ENCODE data around the gene PRPF6. TPM values are rescaled to one million over a fixed set of nuclear protein-coding genes. Genes with fewer than 3 reads are reported as not detected.

The PRPF6 gene
- total and polyA plus RNA-seq, 9 donors = 46.5 to 84.9 (median 69.7) TPM

DNA sequence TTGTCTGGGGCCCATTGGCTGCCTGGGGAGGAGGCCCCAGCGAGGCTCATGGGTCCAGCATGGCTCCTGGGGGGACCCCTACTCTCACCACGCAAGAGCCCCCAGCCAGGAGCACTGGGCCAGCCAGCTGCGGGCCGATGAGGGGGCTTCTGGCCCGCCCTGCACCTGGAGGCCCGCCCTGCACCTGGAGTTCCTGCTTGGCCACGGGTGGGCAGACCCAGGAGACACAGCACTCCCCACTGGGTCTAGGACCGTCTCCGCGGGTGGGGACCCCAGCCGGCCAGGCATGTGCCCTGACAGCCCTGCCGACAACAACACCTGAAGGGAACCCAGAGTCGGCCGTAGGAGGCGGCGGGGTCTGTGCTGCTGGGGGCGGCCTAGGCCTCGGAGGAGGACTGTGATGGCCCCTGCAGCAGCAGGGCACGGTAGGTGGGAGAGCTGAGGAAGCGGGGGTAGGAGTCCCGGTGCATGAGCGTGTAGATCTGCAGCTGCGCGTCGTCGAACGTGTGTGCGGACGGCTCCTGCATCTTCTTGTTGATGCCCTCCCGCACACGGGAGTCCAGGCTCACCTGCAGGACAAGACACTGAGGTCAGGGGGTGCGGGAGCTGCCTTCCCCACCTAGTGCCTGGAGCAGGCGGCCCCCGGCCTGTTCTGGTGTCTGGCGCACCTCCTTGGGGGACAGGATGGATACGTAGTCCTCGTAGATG is 92.7 kb downstream of the PRPF6 start:
- intact Hi-C loops (cut with DNase I) = no loop called here
- WGBS, 3 donors = 82 to 85% (median 83%) methylated on average over 33 to 37 of the region's 37 CpGs
- H3K36me3 ChIP-seq = no peaks in the 10 kb centered on the region

DNA sequence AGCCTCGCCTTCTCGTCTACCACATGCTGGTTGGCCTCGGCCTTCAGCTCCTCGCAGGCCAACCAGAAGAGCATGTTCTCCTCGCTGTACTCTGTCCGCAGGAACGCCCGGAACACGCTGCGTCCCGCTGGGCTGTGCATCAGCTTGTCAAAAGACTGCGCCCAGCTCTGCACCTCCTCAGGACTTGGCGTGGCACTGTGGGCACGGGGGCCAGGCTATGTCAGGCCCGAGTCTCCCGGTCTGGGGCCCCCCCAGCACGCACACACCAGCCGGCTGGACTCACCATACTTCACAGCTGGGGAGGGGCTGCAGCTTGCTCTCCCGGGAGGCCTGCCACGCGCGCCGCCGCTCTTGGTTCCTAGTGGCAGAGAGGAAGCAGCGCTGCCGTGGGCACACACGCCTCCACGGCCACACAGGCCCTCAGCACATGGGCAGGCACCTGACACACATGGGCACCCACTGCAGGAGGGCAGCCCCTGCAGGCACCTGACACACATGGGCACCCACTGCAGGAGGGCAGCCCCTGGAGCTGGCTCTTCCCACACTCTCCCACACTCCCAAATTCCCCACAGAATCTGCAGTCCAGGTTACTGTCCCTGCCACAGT is 93.4 kb downstream of the PRPF6 start:
- no peaks in the 10 kb centered on the region for H3K36me3 ChIP-seq

More for the DNA sequence above, 92.7 kb downstream of the PRPF6 start:
- Histone ChIP-seq H3K27ac (no peak overlapping the region), H3K4me3 (no peak overlapping the region), H3K27me3 (no peaks in the 10 kb centered on the region), H3K4me1 (ENCODE audit: insufficient read depth) (no peaks in the 10 kb centered on the region), H3K9me3 (no peaks in the 10 kb centered on the region)
- DNase-seq = no peak
- TF ChIP-seq, protein P1, sequence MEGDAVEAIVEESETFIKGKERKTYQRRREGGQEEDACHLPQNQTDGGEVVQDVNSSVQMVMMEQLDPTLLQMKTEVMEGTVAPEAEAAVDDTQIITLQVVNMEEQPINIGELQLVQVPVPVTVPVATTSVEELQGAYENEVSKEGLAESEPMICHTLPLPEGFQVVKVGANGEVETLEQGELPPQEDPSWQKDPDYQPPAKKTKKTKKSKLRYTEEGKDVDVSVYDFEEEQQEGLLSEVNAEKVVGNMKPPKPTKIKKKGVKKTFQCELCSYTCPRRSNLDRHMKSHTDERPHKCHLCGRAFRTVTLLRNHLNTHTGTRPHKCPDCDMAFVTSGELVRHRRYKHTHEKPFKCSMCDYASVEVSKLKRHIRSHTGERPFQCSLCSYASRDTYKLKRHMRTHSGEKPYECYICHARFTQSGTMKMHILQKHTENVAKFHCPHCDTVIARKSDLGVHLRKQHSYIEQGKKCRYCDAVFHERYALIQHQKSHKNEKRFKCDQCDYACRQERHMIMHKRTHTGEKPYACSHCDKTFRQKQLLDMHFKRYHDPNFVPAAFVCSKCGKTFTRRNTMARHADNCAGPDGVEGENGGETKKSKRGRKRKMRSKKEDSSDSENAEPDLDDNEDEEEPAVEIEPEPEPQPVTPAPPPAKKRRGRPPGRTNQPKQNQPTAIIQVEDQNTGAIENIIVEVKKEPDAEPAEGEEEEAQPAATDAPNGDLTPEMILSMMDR (IDR thresholded peaks at IDR 0.05) = no peak
- TF ChIP-seq POLR2A (IDR thresholded peaks at IDR 0.05) (no peak), EP300 (IDR thresholded peaks at IDR 0.05) (no peak)

DNA sequence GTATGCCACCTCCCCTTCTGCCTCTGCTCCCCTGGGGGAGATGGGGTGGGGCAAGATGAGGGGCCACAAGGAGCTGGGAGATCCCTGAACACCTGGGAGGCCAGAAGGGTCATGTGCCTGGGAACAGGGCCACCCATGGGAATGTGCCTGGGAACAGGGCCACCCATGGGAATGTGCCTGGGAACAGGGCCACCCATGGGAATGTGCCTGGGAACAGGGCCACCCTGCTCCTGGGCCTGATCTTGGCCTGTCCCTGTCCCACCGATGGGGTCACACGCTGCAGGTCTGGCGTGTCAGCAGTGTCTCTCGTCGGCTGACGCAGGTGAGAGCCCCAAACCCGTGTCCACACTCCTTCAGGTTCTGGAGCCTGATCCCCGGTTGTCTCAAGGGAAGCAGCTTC is 94.0 kb downstream of the PRPF6 start:
- Histone ChIP-seq H3K27me3 (no peaks in the 10 kb centered on the region), H3K9me3 (no peaks in the 10 kb centered on the region), H3K4me3 (no peak overlapping the region), H3K36me3 (no peaks in the 10 kb centered on the region), H3K4me1 (ENCODE audit: insufficient read depth) (no peaks in the 10 kb centered on the region), H3K27ac (no peak overlapping the region)
- WGBS, 3 donors = 86 to 89% (median 87%) methylated on average over 8 of the region's 8 CpGs
- TF ChIP-seq POLR2A (IDR thresholded peaks at IDR 0.05) = no peak
- TF ChIP-seq, protein P1 (IDR thresholded peaks at IDR 0.05) = no peak
- DNase-seq = no peak
- intact Hi-C loops (cut with DNase I) = no loop called here

More for the DNA sequence above, 93.4 kb downstream of the PRPF6 start:
- TF ChIP-seq, protein P1 (IDR thresholded peaks at IDR 0.05) = no peak
- no peak for TF ChIP-seq EP300 (IDR thresholded peaks at IDR 0.05)
- 85 to 91% (median 86%) methylated on average over 28 of the region's 28 CpGs for WGBS, 3 donors
- no peak overlapping the region for H3K4me3 ChIP-seq
- H3K27ac ChIP-seq = no peak overlapping the region
- DNase-seq = no peak
- no peaks in the 10 kb centered on the region for H3K4me1 ChIP-seq (ENCODE audit: insufficient read depth)
- intact Hi-C loops (cut with DNase I) = no loop called here
- no peaks in the 10 kb centered on the region for H3K9me3 ChIP-seq
- no peaks in the 10 kb centered on the region for H3K27me3 ChIP-seq

DNA sequence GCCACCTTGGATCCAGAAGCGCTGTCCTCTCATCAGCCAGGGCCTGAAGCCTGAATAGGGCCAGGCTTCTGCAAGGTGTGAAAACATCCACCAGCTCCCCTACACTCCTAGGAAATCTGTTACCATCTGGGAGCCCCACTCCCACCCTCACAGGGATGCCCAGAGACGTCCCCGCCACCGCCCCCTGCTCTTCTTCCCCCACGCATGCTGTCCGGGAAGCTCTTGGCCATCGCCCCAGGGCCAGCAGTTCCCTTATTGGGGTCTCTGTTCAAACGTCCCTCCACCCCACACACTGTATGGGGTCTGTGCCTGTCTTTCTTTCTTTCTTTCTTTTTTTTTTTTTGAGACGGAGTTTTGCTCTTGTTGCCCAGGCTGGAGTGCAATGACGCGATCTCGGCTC is 94.6 kb downstream of the PRPF6 start:
- H3K36me3 ChIP-seq = no peaks in the 10 kb centered on the region
- WGBS, 3 donors = 86 to 88% (median 87%) methylated on average over 12 of the region's 12 CpGs
- H3K27me3 ChIP-seq = no peaks in the 10 kb centered on the region
- H3K9me3 ChIP-seq = no peaks in the 10 kb centered on the region
- DNase-seq = no peak
- no peaks in the 10 kb centered on the region for H3K4me1 ChIP-seq (ENCODE audit: insufficient read depth)
- H3K4me3 ChIP-seq = no peak overlapping the region
- H3K27ac ChIP-seq = no peak overlapping the region
- intact Hi-C loops (cut with DNase I) = no loop called here
- TF ChIP-seq EP300 (IDR thresholded peaks at IDR 0.05) (no peak), POLR2A (IDR thresholded peaks at IDR 0.05) (no peak)
